Measurements from ENCODE around the gene MCC.

- TF ChIP-seq, protein P1, sequence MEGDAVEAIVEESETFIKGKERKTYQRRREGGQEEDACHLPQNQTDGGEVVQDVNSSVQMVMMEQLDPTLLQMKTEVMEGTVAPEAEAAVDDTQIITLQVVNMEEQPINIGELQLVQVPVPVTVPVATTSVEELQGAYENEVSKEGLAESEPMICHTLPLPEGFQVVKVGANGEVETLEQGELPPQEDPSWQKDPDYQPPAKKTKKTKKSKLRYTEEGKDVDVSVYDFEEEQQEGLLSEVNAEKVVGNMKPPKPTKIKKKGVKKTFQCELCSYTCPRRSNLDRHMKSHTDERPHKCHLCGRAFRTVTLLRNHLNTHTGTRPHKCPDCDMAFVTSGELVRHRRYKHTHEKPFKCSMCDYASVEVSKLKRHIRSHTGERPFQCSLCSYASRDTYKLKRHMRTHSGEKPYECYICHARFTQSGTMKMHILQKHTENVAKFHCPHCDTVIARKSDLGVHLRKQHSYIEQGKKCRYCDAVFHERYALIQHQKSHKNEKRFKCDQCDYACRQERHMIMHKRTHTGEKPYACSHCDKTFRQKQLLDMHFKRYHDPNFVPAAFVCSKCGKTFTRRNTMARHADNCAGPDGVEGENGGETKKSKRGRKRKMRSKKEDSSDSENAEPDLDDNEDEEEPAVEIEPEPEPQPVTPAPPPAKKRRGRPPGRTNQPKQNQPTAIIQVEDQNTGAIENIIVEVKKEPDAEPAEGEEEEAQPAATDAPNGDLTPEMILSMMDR (IDR thresholded peaks at IDR 0.05; ENCODE audit: insufficient read depth, low read depth, low read length): no peak
- TF ChIP-seq EZH2 (IDR thresholded peaks at IDR 0.05; ENCODE audit: insufficient read depth, low read length): no peak
Observed at GRCh38 chr5:113299591-113299990, 188.7 kb downstream of the MCC start.
